ENCODE data around the gene EVX2. TPM values are rescaled to one million over a fixed set of nuclear protein-coding genes. Genes with fewer than 3 reads are reported as not detected.

The EVX2 gene
- total RNA-seq, 1 donor from 2014 or later: not detected

DNA sequence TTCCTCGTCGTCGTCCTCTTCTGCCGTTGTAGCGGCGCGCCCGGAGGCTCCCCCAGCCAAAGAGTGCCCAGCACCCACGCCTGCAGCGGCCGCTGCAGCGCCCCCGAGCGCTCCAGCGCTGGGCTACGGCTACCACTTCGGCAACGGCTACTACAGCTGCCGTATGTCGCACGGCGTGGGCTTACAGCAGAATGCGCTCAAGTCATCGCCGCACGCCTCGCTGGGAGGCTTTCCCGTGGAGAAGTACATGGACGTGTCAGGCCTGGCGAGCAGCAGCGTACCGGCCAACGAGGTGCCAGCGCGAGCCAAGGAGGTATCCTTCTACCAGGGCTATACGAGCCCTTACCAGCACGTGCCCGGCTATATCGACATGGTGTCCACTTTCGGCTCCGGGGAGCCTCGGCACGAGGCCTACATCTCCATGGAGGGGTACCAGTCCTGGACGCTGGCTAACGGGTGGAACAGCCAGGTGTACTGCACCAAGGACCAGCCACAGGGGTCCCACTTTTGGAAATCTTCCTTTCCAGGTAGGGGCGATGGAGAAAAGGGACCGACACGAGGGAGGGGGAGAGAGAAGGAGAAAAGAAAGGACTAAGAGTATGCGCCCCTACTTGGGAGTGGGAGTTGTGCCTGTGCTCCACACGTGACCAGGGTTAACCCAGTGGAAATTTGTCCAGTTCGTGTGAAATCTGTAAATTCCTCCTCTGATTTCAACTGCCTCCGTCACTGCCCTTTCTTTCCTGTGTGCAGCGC lies 9.6 kb upstream of the EVX2 start:
- H3K27ac ChIP-seq (replicated peaks): no peak overlapping the region
- H3K27me3 ChIP-seq (ENCODE audit: low read depth): peaks cover 100% of the 10 kb centered on the region
- intact Hi-C loops (cut with micrococcal nuclease): loop anchor here (5.0 kb wide), 1 partner anchor 731 kb away; no protein-coding TSS in a partner anchor
- no peak for DNase-seq
- H3K9me3 ChIP-seq (replicated peaks): no peaks in the 10 kb centered on the region
- H3K36me3 ChIP-seq: no peaks in the 10 kb centered on the region
- peak overlapping the region; percentile 53 for H3K4me3 ChIP-seq
- H3K4me1 ChIP-seq: peaks cover 38% of the 10 kb centered on the region
- TF ChIP-seq, protein P1, sequence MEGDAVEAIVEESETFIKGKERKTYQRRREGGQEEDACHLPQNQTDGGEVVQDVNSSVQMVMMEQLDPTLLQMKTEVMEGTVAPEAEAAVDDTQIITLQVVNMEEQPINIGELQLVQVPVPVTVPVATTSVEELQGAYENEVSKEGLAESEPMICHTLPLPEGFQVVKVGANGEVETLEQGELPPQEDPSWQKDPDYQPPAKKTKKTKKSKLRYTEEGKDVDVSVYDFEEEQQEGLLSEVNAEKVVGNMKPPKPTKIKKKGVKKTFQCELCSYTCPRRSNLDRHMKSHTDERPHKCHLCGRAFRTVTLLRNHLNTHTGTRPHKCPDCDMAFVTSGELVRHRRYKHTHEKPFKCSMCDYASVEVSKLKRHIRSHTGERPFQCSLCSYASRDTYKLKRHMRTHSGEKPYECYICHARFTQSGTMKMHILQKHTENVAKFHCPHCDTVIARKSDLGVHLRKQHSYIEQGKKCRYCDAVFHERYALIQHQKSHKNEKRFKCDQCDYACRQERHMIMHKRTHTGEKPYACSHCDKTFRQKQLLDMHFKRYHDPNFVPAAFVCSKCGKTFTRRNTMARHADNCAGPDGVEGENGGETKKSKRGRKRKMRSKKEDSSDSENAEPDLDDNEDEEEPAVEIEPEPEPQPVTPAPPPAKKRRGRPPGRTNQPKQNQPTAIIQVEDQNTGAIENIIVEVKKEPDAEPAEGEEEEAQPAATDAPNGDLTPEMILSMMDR (IDR thresholded peaks at IDR 0.05; ENCODE audit: borderline replicate concordance): no peak

GRCh38 chr2:176092270-176093144 lies 8.7 kb upstream of the EVX2 start, which contains the start of gene HOXD13:
HOXD13 (plus strand) TSS chr2:176092721; CDS start chr2:176092891, 170 bp downstream.
- Histone ChIP-seq H3K4me3 (peak within 1 kb of the TSS; percentile 53), H3K9me3 (replicated peaks) (no peaks in the 10 kb centered on the region), H3K27ac (replicated peaks) (no peak within 1 kb of the TSS), H3K36me3 (no peaks in the 10 kb centered on the region), H3K4me1 (peaks cover 37% of the 10 kb centered on the region), H3K27me3 (ENCODE audit: low read depth) (peaks cover 100% of the 10 kb centered on the region)
- TF ChIP-seq, protein P1 (IDR thresholded peaks at IDR 0.05; ENCODE audit: borderline replicate concordance): no peak
- DNase-seq: no peak
- intact Hi-C loops (cut with micrococcal nuclease): loop anchor here (5.0 kb wide), 1 partner anchor 730 kb away; no protein-coding TSS in a partner anchor

- intact Hi-C loops (cut with micrococcal nuclease): loop anchor here (5.0 kb wide), 1 partner anchor 729 kb away; no protein-coding TSS in a partner anchor
- no peak overlapping the region for H3K27ac ChIP-seq (replicated peaks)
- no peak for DNase-seq
- TF ChIP-seq, protein P1 (IDR thresholded peaks at IDR 0.05; ENCODE audit: borderline replicate concordance): no peak
- H3K36me3 ChIP-seq: no peaks in the 10 kb centered on the region
- no peak overlapping the region for H3K4me3 ChIP-seq
- peaks cover 28% of the 10 kb centered on the region for H3K4me1 ChIP-seq
- no peaks in the 10 kb centered on the region for H3K9me3 ChIP-seq (replicated peaks)
- peaks cover 100% of the 10 kb centered on the region for H3K27me3 ChIP-seq (ENCODE audit: low read depth)
These were observed 7.8 kb upstream of the EVX2 start for GRCh38 chr2:176091329-176092258.

GRCh38 chr2:176090862-176091261 lies 7.1 kb upstream of the EVX2 start:
- TF ChIP-seq, protein P1 (IDR thresholded peaks at IDR 0.05; ENCODE audit: borderline replicate concordance): no peak
- Histone ChIP-seq H3K4me3 (no peak overlapping the region), H3K36me3 (no peaks in the 10 kb centered on the region), H3K27ac (replicated peaks) (no peak overlapping the region), H3K27me3 (ENCODE audit: low read depth) (peaks cover 100% of the 10 kb centered on the region), H3K4me1 (peaks cover 30% of the 10 kb centered on the region), H3K9me3 (replicated peaks) (no peaks in the 10 kb centered on the region)
- no peak for DNase-seq
- intact Hi-C loops (cut with micrococcal nuclease): loop anchor here (5.0 kb wide), 1 partner anchor 729 kb away; no protein-coding TSS in a partner anchor

Data from left ventricle myocardium inferior (tissue), 1 donor.